GM19467 (cell line): ENCODE measurements around the gene OBSCN.
"Not testable (repeated sequence)": the region's sequence is repeated elsewhere in the genome, so short reads cannot be mapped to it uniquely, and the experiment has no call there.

Source experiments
- ATAC-seq: cut with Tn5 transposase; IDR thresholded peaks from one replicate; pipeline ENCODE4 v1.9.1; 2021; ENCODE audit warnings: mild to moderate bottlenecking, moderate library complexity; ENCODE audit not compliant: unreplicated experiment

The OBSCN gene

DNA sequence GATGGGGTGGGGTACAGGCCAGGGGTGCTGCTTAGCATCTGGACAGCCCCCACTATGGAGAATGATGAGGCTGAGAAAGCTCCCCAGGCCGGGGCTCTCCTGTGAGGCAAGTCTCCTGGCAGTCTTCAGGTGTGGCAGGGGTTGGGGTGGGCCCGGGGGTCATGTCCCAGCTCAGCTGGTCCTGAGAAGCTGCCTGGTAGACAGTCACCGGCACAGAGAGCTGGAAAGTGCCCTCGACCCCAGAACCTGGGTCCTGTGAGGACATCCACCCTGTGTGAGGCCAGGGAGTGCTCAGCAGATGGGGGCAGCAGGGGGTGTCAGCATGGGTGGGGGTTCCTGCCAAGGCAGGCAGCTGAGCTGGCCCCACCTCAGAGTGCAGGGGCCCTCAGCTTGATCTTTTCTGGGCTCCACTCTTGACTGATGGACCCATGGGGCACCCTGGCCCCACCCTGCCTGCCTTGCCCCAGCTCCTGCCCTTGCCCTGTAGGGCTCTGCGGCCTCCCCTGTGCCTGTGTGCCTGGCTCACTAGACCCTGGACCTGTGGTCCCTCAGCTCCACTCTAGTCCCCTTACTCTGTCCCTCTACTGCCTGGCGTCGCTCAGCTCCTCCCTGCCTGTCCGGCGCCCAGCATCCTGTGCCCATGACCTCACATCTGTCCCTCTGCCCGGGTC lies 36.5 kb upstream of the OBSCN start:
- no peak for ATAC-seq

- ATAC-seq, result no peak
Observed at GRCh38 chr1:228172591-228173527, 35.0 kb upstream of the OBSCN start.

GRCh38 chr1:228173528-228174481 lies 34.0 kb upstream of the OBSCN start:
- ATAC-seq, result not testable (repeated sequence)

DNA sequence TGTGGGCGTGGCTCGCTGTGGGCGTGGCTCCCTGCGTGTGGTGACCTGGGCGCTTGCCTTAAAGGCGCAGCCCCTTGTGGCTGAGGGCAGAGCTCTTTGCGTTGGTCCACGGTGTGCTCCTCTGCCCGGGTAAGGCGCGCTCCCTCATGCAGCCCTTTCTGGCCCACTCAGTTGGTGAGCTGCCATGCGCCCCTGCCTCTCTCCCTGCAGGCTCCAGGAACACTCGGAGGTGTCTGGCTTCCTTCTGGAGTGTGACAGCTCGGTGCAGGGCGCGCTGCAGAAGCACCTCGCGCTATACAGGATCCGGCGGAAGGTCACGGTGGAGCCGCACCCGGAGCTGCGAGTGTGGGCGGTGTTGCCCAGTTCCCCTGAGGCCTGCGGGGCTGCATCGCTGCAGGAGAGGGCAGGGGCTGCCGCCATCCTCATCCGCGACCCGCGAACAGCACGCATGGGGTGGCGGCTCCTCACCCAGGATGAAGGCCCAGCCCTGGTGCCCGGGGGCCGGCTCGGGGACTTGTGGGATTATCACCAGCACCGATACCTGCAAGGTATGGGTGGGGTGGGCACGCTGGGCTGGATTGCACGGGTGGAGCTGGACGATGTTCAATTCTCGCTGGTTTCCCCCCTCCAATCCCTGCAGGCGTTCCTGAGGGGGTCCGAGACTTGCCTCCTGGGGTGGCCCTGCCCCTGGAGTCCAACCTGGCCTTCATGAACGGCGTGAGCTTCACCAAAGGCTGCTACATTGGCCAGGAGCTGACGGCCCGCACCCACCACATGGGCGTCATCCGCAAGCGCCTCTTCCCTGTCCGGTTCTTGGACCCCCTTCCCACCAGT lies 33.1 kb upstream of the OBSCN start:
- ATAC-seq, result no peak

DNA sequence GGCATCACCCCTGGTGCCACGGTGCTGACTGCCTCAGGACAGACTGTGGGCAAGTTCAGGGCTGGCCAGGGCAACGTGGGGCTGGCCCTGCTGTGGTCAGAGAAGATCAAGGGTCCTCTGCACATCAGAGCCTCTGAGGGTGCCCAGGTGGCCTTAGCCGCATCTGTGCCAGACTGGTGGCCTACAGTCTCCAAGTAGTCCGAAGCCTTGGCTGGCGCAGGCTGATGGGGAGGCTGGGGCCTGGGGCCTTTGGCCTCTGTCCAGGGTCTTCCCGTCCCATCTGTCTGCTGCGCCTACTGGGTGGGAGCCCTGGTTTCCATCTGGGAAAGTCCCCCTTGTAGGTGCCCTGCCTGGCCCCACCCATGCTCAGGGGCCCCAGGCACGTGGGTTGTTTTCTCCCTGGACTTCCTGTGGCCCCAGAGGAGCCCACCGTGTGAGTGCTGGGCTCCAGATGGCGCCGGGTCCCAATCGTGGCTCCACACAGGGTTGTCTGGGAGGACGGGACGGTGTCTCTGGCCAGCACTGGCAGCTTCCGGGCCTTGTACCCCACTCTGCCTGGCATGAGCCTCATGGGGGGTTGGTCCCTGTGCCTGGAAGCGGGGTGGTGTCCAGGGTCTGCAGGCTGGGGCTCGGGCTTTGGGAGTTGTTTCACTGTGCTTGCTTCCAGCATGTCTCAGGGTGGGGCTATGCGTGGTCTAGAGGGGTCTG lies 32.4 kb upstream of the OBSCN start:
- no peak for ATAC-seq

DNA sequence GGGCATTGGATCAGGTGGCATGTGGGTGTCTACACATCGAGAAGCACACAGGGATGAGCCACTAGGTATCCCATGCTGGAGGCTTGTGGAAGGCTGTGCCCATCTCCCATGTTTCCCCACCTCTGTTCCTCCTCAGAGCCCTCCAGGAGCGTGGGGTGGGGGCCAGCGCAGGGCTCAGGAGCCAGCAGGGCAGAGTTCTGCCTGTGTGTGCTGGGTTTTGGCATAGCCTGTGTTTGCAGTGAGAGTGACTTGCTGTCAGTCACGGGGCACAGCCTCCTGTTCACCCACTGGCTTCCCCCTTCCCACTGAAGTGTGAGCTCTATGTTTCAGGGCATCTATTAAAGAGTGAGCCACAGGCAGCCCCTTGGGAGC lies 31.8 kb upstream of the OBSCN start:
- no peak for ATAC-seq

- no peak for ATAC-seq
Observed at GRCh38 chr1:228176461-228177182, 31.2 kb upstream of the OBSCN start.

- ATAC-seq, result no peak
Observed at GRCh38 chr1:228177183-228177475, 30.7 kb upstream of the OBSCN start.

GRCh38 chr1:228177721-228178710 lies 29.8 kb upstream of the OBSCN start:
- no peak for ATAC-seq

DNA sequence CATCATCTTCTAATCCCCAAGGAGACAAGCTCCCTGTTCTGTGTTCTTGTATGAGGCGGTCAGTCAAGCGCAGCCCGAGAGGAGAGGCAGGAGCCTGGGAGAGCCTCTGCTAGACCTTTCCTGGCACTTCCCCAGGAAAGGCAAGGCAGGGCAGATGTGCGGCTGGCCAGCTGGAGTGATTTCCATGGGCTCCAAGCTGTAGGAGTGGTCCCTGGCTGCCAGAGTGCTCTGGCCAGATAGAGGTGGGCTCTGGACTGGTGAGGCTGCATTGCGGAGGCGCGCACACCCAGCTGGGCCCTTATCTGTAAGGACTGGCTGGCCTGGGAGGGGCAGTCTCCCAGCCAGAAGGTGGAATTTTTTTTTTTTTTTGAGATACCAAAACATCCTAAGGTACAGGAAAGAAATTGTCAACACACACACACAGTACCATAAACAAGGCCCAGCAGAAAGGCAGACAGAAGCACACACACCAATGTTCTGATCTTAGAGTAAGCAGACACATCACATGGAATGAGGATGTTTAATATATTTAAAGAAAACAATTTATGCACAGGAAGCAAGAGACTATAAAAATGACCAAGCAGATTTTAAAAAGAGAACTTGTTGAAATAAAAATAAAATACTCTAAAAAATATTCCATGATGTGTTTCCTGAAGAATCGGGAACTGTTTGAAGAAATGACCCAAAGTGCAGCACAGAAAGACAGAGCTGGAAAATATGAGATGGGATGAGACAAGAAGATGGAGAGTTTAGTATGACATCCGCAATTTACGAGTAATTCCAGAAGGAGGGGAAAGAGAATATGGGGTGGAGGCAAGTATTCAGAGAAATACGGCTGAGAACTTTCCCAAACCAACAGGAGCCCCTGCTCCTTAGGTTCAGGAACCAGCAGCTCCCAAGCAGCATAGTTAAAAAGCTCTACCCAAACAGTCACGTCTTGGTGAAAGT lies 28.8 kb upstream of the OBSCN start:
- no peak for ATAC-seq

DNA sequence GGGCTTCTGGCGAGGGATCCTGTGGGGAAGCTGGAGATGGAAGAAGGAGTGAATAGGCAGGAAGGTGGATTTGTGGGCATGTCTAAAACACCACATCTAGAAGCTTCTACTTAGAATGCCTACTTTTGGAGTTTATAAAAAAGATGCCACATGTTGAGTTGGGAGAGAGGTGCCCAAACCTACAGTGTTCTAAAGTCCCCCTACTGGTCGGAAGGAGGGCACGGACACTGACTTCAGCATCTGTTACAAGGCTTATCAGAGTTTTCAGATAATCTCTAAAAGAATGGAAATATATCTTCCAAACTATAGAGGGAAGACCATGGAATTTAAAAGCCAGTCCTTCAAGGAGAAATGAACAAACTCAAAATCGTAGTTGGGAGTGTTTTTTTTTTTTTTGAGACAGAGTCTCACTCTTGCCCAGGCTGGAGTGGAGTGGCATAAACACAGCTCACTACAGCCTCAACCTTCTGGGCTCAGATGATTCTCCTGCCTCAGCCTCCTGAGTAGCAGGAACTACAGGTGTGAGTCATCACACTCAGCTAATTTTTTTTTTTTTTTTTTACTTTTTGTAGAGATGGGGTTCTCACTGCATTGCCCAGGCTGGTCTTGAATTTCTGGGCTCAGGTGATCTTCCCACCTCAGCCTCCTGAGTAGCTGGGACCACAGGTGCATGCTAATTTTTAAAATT lies 27.4 kb upstream of the OBSCN start:
- no peak for ATAC-seq

DNA sequence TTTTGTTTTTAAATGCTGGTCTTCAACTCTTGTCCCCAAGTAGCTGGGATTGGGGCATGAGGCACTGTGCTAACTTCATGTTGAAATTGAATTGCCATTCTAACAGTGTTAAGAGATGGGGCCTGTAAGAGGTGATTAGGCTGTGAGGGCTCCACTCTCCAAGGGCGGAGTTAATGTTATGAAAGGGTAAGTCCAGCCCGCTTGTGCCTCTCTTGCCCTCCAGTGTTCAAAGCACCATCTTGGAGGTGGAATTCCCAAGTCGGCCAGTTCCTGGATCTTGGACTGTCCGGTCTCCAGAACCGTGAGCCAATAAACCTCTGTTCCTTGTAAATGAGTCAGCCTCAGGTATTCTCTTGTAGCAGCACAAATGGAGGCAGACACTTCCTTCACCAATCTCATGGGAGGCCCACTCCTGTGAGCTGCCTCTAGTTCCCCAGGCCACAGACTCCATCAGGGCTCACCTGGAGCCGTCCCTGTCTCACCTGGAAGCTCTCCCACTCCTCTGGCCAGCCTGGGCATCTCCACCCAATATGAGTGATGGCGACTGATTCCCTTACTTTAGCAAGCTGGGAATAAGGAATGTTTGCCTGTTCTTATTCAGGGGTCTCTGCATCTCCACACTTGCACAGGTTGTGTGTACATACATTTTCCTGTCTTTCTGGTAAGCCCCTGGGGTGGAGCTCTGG lies 26.7 kb upstream of the OBSCN start:
- no peak for ATAC-seq

DNA sequence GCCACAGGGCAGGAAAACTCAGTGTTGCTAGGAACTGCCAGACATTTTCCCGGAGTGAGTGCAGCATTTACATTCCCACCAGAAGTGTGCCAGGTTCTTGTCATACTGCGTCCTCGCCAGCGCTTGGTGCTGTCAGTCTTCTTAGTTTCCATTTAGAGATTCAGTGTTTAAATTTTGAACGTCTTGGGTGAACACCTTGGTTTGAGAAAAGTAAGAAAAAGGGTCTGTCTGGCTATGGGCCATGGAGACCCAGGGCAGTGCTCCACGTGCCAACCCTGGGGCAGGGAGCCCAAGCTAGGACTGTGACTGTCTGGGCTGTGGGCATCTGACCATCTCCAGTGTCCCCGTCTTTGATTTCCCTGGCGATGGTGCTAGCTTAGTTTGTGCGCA lies 26.2 kb upstream of the OBSCN start:
- no peak for ATAC-seq

DNA sequence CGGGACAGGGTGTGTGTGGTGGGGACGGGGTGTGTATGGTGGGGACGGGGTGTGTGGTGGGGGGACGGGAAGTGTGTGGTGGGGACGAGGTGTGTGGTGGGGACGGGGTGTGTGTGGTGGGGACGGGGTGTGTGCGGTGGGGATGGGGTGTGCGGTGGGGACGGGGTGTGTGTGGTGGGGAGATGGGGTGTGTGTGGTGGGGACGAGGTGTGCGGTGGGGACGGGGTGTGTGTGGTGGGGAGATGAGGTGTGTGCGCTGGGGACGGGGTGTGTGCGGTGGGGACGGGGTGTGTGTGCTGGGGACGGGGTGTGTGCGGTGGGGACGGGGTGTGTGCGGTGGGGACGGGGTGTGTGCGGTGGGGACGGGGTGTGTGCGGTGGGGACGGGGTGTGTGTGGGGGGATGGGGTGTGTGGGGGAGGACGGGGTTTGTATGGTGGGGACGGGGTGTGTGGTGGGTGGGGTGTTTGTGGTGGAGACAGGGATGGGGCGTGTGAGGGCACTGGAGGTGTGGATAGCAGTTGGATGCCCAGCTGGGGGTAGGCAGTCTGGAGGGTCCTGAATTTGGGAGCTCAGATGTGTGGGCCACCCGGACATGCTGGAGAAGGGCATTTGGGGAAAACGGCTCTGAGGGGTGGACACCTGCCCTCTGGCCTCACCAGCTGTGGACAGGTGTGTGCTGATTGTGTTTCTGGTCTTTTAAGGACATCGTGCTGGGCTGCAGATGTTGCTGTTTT lies 25.4 kb upstream of the OBSCN start:
- no peak for ATAC-seq

DNA sequence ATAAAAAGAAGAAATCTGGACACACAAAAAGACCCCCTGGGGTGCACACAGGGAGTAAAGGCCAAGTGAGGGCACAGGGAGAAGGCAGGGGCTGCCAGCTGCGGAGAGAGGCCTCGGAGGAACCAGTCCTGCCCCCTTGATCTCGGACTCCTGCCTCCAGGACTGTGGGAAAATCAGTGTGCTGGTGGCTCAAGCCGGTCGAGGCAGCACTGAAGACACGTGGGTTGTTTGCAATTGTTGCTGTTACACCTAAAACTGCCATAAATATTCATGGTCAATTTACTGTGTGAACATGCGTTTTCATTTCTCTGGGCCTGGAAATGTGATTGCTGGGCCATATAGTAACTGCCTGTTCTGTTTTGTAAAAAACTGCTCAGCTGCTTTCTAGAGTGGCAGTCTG lies 23.7 kb upstream of the OBSCN start:
- no peak for ATAC-seq
